CD14-positive monocyte (primary cell): ENCODE measurements around the gene CHMP4B. TPM values are rescaled to one million over a fixed set of nuclear protein-coding genes. Genes with fewer than 3 reads are reported as not detected.

Source experiments
- DNase-seq, 3 donors: peaks; one replicate each; pipeline ENCODE4 v3.0.0-alpha.2; 2011 to 2022
- H2AFZ ChIP-seq: 2 replicates; pipeline ENCODE4 v1.6.0; 2012; ENCODE audit warnings: mild to moderate bottlenecking, low read depth, low read length, inconsistent platforms; ENCODE audit not compliant: insufficient read depth, poor library complexity, severe bottlenecking
- H3K27ac ChIP-seq, 2 donors: 1 replicate in 1 of 2; 2 replicates in 1 of 2; pipeline ENCODE4 v1.5.1; 2012 to 2013; ENCODE audit warnings: low read length in 2 of 2, control low read depth in 1 of 2, inconsistent platforms in 1 of 2, low read depth in 1 of 2, mild to moderate bottlenecking in 1 of 2
- H3K27me3 ChIP-seq, 2 donors: one replicate each; pipeline versions ENCODE4 v1.6.0 to v1.6.1; 2011 to 2013; ENCODE audit warnings: low read length in 2 of 2; ENCODE audit not compliant: control insufficient read depth in 2 of 2, insufficient read depth in 2 of 2
- H3K36me3 ChIP-seq, 2 donors: replicated peaks in 1 of 2; 1 replicate in 1 of 2; 2 replicates in 1 of 2; pipeline versions ENCODE4 v1.5.1 to v1.6.1; 2012 to 2013; ENCODE audit warnings: low read length in 2 of 2, control low read depth in 1 of 2, inconsistent platforms in 1 of 2, mild to moderate bottlenecking in 1 of 2; ENCODE audit not compliant: insufficient read depth in 2 of 2, control insufficient read depth in 1 of 2
- H3K4me1 ChIP-seq, 2 donors: 1 replicate in 1 of 2; 2 replicates in 1 of 2; pipeline versions ENCODE4 v1.5.1 to v1.6.1; 2012 to 2013; ENCODE audit warnings: low read length in 2 of 2, control low read depth in 1 of 2, inconsistent platforms in 1 of 2, mild to moderate bottlenecking in 1 of 2, moderate library complexity in 1 of 2; ENCODE audit not compliant: insufficient read depth in 2 of 2, control insufficient read depth in 1 of 2
- H3K4me2 ChIP-seq: replicated peaks from 2 replicates; pipeline ENCODE3; 2012; ENCODE audit warnings: low read length, moderate library complexity, mild to moderate bottlenecking; ENCODE audit not compliant: poor library complexity, severe bottlenecking; ENCODE audit errors: extremely low read depth
- H3K4me3 ChIP-seq, 3 experiments: fragments of 200-600 bp in 1 of 3; sonication (generic) in 1 of 3; replicated peaks in 1 of 3; 1 replicate in 2 of 3; 2 replicates in 1 of 3; pipeline ENCODE4 v1.5.1; 2011 to 2013; ENCODE audit warnings: low read length in 3 of 3, mild to moderate bottlenecking in 3 of 3, control low read depth in 2 of 3, low read depth in 2 of 3, inconsistent platforms in 1 of 3, moderate library complexity in 1 of 3
- H3K79me2 ChIP-seq: 2 replicates; pipeline ENCODE4 v1.6.0; 2012; ENCODE audit warnings: mild to moderate bottlenecking, control low read depth, inconsistent platforms, low read length, moderate library complexity; ENCODE audit not compliant: insufficient read depth
- H3K9ac ChIP-seq: 2 replicates; pipeline ENCODE4 v1.6.0; 2017; ENCODE audit warnings: low read length, mild to moderate bottlenecking; ENCODE audit not compliant: insufficient read depth, poor library complexity, severe bottlenecking
- H3K9me3 ChIP-seq, 2 donors: replicated peaks in 1 of 2; 1 replicate in 1 of 2; 2 replicates in 1 of 2; pipeline versions ENCODE4 v1.5.1 to v1.6.1; 2012 to 2013; ENCODE audit warnings: low read length in 2 of 2, control low read depth in 1 of 2; ENCODE audit not compliant: control insufficient read depth in 1 of 2, insufficient read depth in 1 of 2
- H4K20me1 ChIP-seq: 2 replicates; pipeline ENCODE4 v1.6.0; 2012; ENCODE audit warnings: mild to moderate bottlenecking, low read length, control low read depth, moderate library complexity; ENCODE audit not compliant: insufficient read depth
- H3K27ac Mint-ChIP-seq, 7 donors: one replicate each; pipeline ENCODE4 v1.8.0; 2020; ENCODE audit warnings: mild to moderate bottlenecking in 7 of 7, mixed read lengths in 7 of 7, moderate library complexity in 6 of 7, inconsistent platforms in 2 of 7
- H3K27me3 Mint-ChIP-seq, 3 donors: one replicate each; pipeline ENCODE4 v1.8.0; 2021 to 2022; ENCODE audit warnings: low read depth in 3 of 3, mild to moderate bottlenecking in 3 of 3, mixed read lengths in 3 of 3, moderate library complexity in 3 of 3, inconsistent platforms in 1 of 3
- H3K36me3 Mint-ChIP-seq, 2 donors: one replicate each; pipeline ENCODE4 v1.8.0; 2020; ENCODE audit warnings: mixed read lengths in 2 of 2, inconsistent platforms in 1 of 2, mild to moderate bottlenecking in 1 of 2
- H3K4me1 Mint-ChIP-seq: one replicate; pipeline ENCODE4 v1.8.0; 2020; ENCODE audit warnings: mild to moderate bottlenecking, mixed read lengths
- H3K4me3 Mint-ChIP-seq, 2 donors: one replicate each; pipeline ENCODE4 v1.8.0; 2020; ENCODE audit warnings: mild to moderate bottlenecking in 2 of 2, mixed read lengths in 2 of 2, moderate library complexity in 1 of 2
- H3K9me3 Mint-ChIP-seq, 7 donors: one replicate each; pipeline ENCODE4 v1.8.0; 2020 to 2022; ENCODE audit warnings: mixed read lengths in 7 of 7, mild to moderate bottlenecking in 6 of 7, moderate library complexity in 6 of 7, inconsistent platforms in 2 of 7
- CTCF ChIP-seq: fragments of 200-600 bp; IDR thresholded peaks from one replicate; pipeline ENCODE4 v1.8.0; 2022; ENCODE audit warnings: antibody characterized with exemption, mild to moderate bottlenecking
- WGBS: methylation state at CpG from one replicate; pipeline ENCODE4 v1.1.5; 2013; ENCODE audit warnings: missing lambda C conversion rate; ENCODE audit not compliant: insufficient coverage; 5-methylcytosine and 5-hydroxymethylcytosine counted together
- intact Hi-C, 2 donors: fragments of 100-400 bp; cut with micrococcal nuclease; formaldehyde crosslinking; loops; one replicate each; pipeline versions ENCODE4 v1.15.0 to v1.15.1; 2023
- polyA plus RNA-seq, 3 donors: library from polyadenylated mRNA; depleted of rRNA in 1 of 3; unstranded in 2 of 3; stranded (reverse) in 1 of 3; fragments of 300-500 nt in 2 of 3; fragments of >200 nt in 1 of 3; fragmentation: Illumina TruSeq in 2 of 3; gene quantifications; 1 replicate in 2 of 3; 2 replicates in 1 of 3; pipeline ENCODE4 v1.2.3, GENCODE V29; 2012 to 2021

The CHMP4B gene
- polyA plus RNA-seq, 3 donors = 7.1 to 181 (median 10.0) TPM

- Histone ChIP-seq H3K9ac (no peak overlapping the region), H3K4me1 (peaks cover 14 to 25% of the 10 kb centered on the region in 2 donors), H4K20me1 (peaks cover 25% of the 10 kb centered on the region), H3K27ac (no peak overlapping the region), H3K4me3 (no peak overlapping the region), H2AFZ (no peak overlapping the region), H3K9me3 (no peaks in the 10 kb centered on the region), H3K4me2 (no peak overlapping the region), H3K36me3 (peaks cover 4 to 23% of the 10 kb centered on the region in 2 donors), H3K79me2 (no peaks in the 10 kb centered on the region), H3K27me3 (no peaks in the 10 kb centered on the region)
- H3K27ac Mint-ChIP-seq = no peak overlapping the region
- H3K4me3 Mint-ChIP-seq = no peak overlapping the region
- no peak for TF ChIP-seq CTCF
- intact Hi-C loops = loop anchor here in 1 of 2 donors (5.0 kb wide), 1 partner anchor 211 kb away; no protein-coding TSS in a partner anchor
- H3K36me3 Mint-ChIP-seq = peaks cover 15 to 17% of the 10 kb centered on the region in 2 donors
- DNase-seq = no peak
- H3K4me1 Mint-ChIP-seq = peaks cover 27% of the 10 kb centered on the region
- no peaks in the 10 kb centered on the region for H3K9me3 Mint-ChIP-seq
- WGBS = 90% methylated on average over 6 of the region's 9 CpGs
- peaks cover 1 to 2% (median 2%) of the 10 kb centered on the region in 3 donors for H3K27me3 Mint-ChIP-seq
These were observed 50.3 kb downstream of the CHMP4B start for GRCh38 chr20:33861458-33861857.

- Histone ChIP-seq H3K27ac (no peak overlapping the region), H3K4me2 (no peak overlapping the region), H3K79me2 (no peaks in the 10 kb centered on the region), H2AFZ (no peak overlapping the region), H3K4me3 (no peak overlapping the region), H3K36me3 (peaks cover 0 to 9% of the 10 kb centered on the region in 2 donors), H4K20me1 (peaks cover 12% of the 10 kb centered on the region), H3K27me3 (no peaks in the 10 kb centered on the region), H3K4me1 (peaks cover 14 to 20% of the 10 kb centered on the region in 2 donors), H3K9me3 (no peaks in the 10 kb centered on the region), H3K9ac (no peak overlapping the region)
- peaks cover 21% of the 10 kb centered on the region for H3K4me1 Mint-ChIP-seq
- H3K27me3 Mint-ChIP-seq = peaks cover 1 to 2% (median 2%) of the 10 kb centered on the region in 3 donors
- peak overlapping the region in 1 of 7 donors; percentile 46 for H3K27ac Mint-ChIP-seq
- H3K4me3 Mint-ChIP-seq = no peak overlapping the region
- H3K36me3 Mint-ChIP-seq = peaks cover 4% of the 10 kb centered on the region in 2 donors
- intact Hi-C loops = loop anchor here in 1 of 2 donors (5.0 kb wide), 1 partner anchor 209 kb away; no protein-coding TSS in a partner anchor
- peak; percentile 86 for TF ChIP-seq CTCF
- H3K9me3 Mint-ChIP-seq = no peaks in the 10 kb centered on the region
- 14% methylated on average over 18 of the region's 32 CpGs for WGBS
- peak in 1 of 3 donors; percentile 23 for DNase-seq
These were observed 51.7 kb downstream of the CHMP4B start for GRCh38 chr20:33862709-33863403.
